Stimulated activated naive CD8-positive, alpha-beta T cell treated with anti-CD3 and anti-CD28 coated beads, Interleukin-15, Interleukin-2, amounts not matched to agents 100 U/mL and 50 U/mL, for 24 hours (primary cell): ENCODE data around the gene RASA4B.
"Not testable (repeated sequence)": the region's sequence is repeated elsewhere in the genome, so short reads cannot be mapped to it uniquely, and the experiment has no call there.

Experiments used
- ATAC-seq: fragments of 150-1000 bp; cut with Tn5 transposase; one replicate; pipeline ENCODE4 v1.10.0; 2021
- DNase-seq: peaks from one replicate; pipeline ENCODE4 v3.0.0; 2021

The RASA4B gene

GRCh38 chr7:102517550-102518147, at the start of gene RASA4B:
Gene RASA4B, minus strand, starts transcription at chr7:102517777. Its CDS starts 67 bp downstream, at chr7:102517710.
- ATAC-seq = peak; percentile 89
- DNase-seq = not testable (repeated sequence)

- DNase-seq, ATAC-seq: not testable (repeated sequence)
Measured at GRCh38 chr7:102550808-102551422, 33.3 kb upstream of the RASA4B start, which contains the start of gene SPDYE2. Gene SPDYE2, plus strand, starts transcription at chr7:102551226. Its CDS starts 2,030 bp downstream, at chr7:102553256.

DNA sequence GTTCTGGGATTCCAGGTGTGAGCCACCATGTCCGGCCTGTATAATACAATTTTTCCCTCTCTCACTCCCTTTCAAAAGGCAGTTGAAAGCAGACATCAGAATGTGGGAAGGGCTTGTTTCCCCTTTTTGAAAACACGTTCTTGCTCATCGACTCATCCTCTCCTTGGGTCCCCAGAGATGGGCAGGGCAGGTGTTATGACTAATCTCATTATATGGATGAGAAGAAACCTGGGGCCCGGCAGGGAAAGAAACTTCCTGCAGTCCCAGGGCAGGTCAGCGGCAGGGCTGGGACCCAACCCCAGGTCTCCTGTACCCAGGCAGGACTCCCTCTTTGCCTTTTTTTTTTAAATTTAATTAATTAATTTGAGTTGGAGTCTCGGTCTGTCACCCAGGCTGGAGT, 28.8 kb upstream of the RASA4B start:
- not testable (repeated sequence) for ATAC-seq

DNA sequence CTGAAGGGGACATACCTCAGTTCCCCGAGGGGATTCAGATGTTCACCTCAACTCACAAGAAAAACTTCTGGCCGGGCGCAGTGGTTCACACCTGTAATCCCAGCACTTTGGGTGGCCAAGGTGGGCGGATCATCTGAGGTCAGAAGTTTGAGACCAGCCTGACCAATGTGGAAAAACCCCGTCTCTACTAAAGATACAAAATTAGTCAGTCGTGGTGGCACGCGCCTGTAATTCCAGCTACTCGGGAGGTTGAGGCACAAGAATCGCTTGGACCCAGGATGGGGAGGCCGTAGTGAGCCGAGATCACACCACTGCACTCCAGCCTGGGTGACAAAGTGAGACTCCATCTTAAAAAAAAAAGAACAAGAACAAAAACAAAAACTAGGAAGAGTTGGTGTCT, 27.7 kb upstream of the RASA4B start:
- ATAC-seq = not testable (repeated sequence)

More for the DNA sequence above, 28.8 kb upstream of the RASA4B start:
- DNase-seq = not testable (repeated sequence)

GRCh38 chr7:102544372-102544771, 26.8 kb upstream of the RASA4B start:
- DNase-seq, ATAC-seq: not testable (repeated sequence)

More for the DNA sequence above, 27.7 kb upstream of the RASA4B start:
- DNase-seq = not testable (repeated sequence)

GRCh38 chr7:102543596-102543995, 26.0 kb upstream of the RASA4B start, which contains the start of gene UPK3BL2:
Gene UPK3BL2, minus strand, starts transcription at chr7:102543696. Its CDS starts 60 bp downstream, at chr7:102543636.
- DNase-seq, ATAC-seq: not testable (repeated sequence)

DNA sequence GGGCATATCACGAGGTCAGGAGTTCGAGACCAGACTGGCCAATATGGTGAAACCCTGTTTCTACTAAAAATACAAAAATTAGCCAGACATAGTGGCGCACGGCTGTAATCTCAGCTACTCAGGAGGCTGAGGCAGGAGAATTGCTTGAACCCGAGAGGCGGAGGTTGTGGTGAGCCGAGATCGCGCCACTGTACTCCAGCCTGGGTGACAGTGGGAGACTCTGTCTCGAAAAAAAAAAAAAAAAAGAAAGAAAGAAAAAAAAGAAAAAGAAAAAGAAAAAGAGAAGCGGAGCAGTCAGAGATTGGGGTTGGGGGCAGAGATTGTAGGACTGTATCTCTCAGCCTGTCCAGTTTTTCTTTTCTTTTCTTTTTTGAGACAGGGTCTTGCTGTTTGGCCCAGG, 25.2 kb upstream of the RASA4B start:
- not testable (repeated sequence) for ATAC-seq, DNase-seq

DNA sequence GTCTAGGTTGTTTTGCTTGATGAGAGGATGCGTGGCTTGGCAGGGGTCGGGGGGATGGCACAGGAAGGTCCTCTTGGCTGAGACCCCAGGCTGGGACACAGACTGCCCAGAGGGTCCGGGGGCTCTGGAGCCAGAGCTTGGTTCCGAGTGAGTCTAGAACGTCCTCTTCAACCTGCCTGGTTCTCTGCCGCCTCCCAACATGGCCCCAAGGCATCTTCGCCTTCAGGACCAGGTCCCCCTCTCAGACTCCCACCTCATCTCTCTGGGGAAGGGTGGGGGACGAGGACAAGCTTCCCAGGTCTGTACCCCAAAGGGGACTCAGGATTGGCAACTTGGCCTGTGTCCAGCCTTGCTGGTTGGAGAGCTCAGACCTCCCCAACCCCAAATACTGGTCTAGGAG, 24.5 kb upstream of the RASA4B start:
- DNase-seq, ATAC-seq: not testable (repeated sequence)

- not testable (repeated sequence) for ATAC-seq, DNase-seq
Measured at GRCh38 chr7:102540604-102541003, 23.0 kb upstream of the RASA4B start.

GRCh38 chr7:102535062-102535615, 17.6 kb upstream of the RASA4B start:
- not testable (repeated sequence) for DNase-seq, ATAC-seq

- ATAC-seq, DNase-seq: not testable (repeated sequence)
Measured at GRCh38 chr7:102532127-102532526, 14.6 kb upstream of the RASA4B start.

GRCh38 chr7:102531583-102531982, 14.0 kb upstream of the RASA4B start:
- ATAC-seq, DNase-seq: not testable (repeated sequence)

DNA sequence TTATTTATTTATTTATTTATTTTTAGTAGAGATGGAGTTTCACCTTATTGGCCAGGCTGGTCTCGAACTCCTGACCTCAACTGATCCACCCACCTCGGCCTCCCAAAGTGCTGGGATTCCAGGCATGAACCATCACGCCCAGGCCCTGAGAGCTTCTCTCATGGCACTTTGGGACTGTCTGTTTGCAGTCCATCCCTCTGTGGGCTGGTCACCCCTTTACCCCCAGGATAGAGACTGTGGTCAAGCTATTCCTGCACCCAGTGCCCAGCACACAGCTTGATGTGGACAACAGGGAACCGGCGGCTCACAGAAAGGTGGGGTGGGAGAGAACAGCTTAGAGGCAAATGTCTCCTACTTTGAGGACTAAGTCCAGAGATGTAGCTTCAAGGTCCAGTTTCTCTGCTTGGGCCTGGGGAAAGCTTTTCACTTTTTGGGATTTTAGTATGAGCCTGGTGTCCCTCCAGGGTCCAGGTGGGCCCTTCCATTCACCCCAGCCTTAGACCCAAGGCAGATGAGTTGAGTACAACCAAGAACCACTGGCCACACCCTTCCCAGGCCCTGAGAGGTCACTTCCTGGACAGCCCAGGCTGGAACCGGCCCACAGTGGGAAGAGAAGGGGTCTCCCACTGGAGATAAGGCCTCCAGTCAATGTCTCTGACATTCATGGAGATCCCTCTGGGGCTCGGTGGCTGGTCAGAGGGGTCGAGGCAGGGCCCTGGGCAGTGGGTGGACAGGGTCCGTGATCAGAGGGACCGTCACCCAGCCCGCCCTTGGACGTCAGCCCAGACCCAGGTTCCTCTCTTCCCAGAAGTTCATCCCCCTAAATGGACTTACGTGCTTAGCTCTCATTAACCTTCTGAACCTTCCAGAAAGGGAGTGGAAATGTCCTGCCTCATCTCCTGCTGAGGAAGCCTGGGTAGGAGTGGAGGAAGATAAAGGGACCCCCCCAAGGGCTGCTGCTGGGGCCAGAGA, 10.5 kb upstream of the RASA4B start:
- ATAC-seq, DNase-seq: not testable (repeated sequence)

DNA sequence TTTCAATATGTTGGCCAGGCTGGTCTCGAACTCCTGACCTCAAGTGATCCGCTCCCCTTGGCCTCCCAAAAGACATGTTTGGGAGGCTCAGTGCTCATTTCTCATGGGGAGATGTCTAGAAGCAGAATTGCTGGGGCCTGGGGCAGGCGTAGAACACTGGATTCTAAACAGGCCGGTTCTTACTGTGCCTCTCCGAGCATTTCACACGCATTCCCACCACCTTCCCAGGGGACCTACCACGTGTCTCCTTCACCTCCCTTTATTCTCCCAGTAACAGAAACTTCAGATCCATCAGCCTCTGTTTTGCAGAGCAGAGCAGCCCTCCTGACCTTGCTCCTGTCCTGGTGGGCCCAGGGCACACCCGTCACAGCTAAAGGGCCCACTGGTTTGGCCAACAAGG, 9.6 kb upstream of the RASA4B start:
- ATAC-seq, DNase-seq: not testable (repeated sequence)

GRCh38 chr7:102524803-102525202, 7.2 kb upstream of the RASA4B start:
- not testable (repeated sequence) for DNase-seq, ATAC-seq

- not testable (repeated sequence) for ATAC-seq, DNase-seq
Measured at GRCh38 chr7:102520797-102521196, 3.2 kb upstream of the RASA4B start.

- DNase-seq = not testable (repeated sequence)
- ATAC-seq = peak; percentile 11
Measured at GRCh38 chr7:102516951-102517350, 626 bp downstream of the RASA4B start.

GRCh38 chr7:102515889-102516288, 1.7 kb downstream of the RASA4B start:
- DNase-seq, ATAC-seq: not testable (repeated sequence)

DNA sequence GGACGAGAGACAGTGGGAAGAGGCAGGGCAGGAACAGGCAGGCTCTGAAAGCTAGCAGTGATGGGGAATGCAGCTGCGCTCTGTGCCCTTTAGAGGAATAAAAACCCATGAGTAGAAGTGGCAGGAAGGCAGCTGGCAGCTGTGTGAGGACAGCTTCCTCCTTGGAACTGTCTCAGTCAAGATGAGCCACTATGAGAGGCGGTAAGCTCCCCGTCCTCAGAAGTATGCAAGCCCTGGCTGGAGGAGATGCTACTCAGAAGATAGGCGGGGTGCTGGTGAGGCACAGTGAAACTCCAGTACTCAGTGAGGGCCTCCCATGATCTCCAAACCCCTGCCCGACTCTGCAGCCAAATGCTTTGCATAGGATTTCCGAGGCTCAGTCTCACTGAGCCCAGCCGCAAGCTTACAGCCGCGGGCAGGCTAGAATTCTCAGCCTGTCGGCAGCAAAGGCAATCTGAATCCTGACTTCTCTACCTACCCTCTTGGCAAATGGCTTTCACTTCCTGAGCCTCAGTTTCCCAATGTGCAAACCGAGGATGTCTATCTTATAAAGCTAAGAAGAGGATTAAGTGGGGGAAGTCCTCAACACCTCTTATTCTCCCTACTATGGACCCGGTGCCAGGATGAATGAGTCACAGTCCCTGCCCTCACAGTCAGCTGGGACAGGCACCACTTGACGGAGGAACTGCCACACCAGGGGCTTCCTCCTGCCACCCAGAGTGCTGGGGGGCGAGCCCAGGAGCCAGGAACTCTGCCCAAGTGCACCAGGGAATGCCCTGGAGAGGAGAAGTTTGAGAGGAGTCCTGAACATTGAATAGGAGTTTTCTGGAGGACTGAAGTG, 2.5 kb downstream of the RASA4B start:
- ATAC-seq (peak; percentile 16), DNase-seq (peak; percentile 6)

- DNase-seq = peak; percentile 3
- not testable (repeated sequence) for ATAC-seq
Measured at GRCh38 chr7:102512642-102513221, 4.8 kb downstream of the RASA4B start.
